IMR-90 (cell line): ENCODE data around the gene SINHCAF. TPM values are rescaled to one million over a fixed set of nuclear protein-coding genes. Genes with fewer than 3 reads are reported as not detected.

ENCODE experiments used
- ATAC-seq: fragments of 200-7000 bp; cut with Tn5 transposase; 2 replicates; pipeline ENCODE4 v1.9.1; 2020; ENCODE audit warnings: low read depth, mild to moderate bottlenecking, moderate library complexity
- BruUV-seq: library from RNA; stranded (reverse); fragments of 400-500 nt; replicated peaks from 2 replicates; lab custom pipeline; 2021; lab: Mats Ljungman, UMichigan
- CTCF ChIA-PET: fragments of 300-600 bp; formaldehyde crosslinking; extraction: SDS; loops from one replicate; lab custom pipeline; 2021; ENCODE audit warnings: antibody characterized with exemption; lab: Yijun Ruan, JAX
- POLR2A ChIA-PET: fragments of 300-600 bp; sonication (Branson Sonifier 250); formaldehyde crosslinking; loops from one replicate; lab custom pipeline; 2022; ENCODE audit warnings: antibody characterized with exemption; ENCODE audit not compliant: unreplicated experiment; lab: Charles Lee
- DNase-seq: peaks from one replicate; pipeline ENCODE4 v3.0.0; 2013
- H2AFZ ChIP-seq: replicated peaks from 2 replicates; pipeline ENCODE3; 2013; ENCODE audit warnings: low read length, mild to moderate bottlenecking; ENCODE audit not compliant: poor library complexity
- H2AK5ac ChIP-seq: 2 replicates; pipeline ENCODE4 v1.6.1; 2013; ENCODE audit warnings: low read depth, low read length, inconsistent platforms
- H2AK9ac ChIP-seq: replicated peaks from 2 replicates; pipeline ENCODE3; 2013; ENCODE audit warnings: mild to moderate bottlenecking, low read depth, low read length, moderate library complexity; ENCODE audit not compliant: poor library complexity
- H2BK120ac ChIP-seq: 2 replicates; pipeline ENCODE4 v1.6.1; 2013; ENCODE audit warnings: low read depth, low read length, inconsistent platforms
- H2BK15ac ChIP-seq: 3 replicates; pipeline ENCODE4 v1.6.1; 2013; ENCODE audit warnings: low read depth, low read length, inconsistent platforms
- H2BK20ac ChIP-seq: 2 replicates; pipeline ENCODE4 v1.6.1; 2013; ENCODE audit warnings: low read depth, mild to moderate bottlenecking, inconsistent platforms, low read length, moderate library complexity
- H2BK5ac ChIP-seq: 2 replicates; pipeline ENCODE4 v1.6.1; 2013; ENCODE audit warnings: mild to moderate bottlenecking, low read depth, low read length, inconsistent platforms; ENCODE audit not compliant: poor library complexity, severe bottlenecking
- H3K14ac ChIP-seq: replicated peaks from 2 replicates; pipeline ENCODE4 v1.6.1; 2013; ENCODE audit warnings: low read depth, low read length, inconsistent platforms
- H3K18ac ChIP-seq: 2 replicates; pipeline ENCODE4 v1.6.1; 2013; ENCODE audit warnings: low read depth, low read length, control low read depth
- H3K23ac ChIP-seq: 2 replicates; pipeline ENCODE4 v1.6.1; 2013; ENCODE audit warnings: low read depth, low read length, inconsistent platforms
- H3K27ac ChIP-seq: 2 replicates; pipeline ENCODE4 v1.5.1; 2013; ENCODE audit warnings: mild to moderate bottlenecking, control low read depth, low read length; ENCODE audit not compliant: insufficient read depth
- H3K27me3 ChIP-seq: 2 replicates; pipeline ENCODE4 v1.6.1; 2013; ENCODE audit warnings: low read length; ENCODE audit not compliant: control insufficient read depth, insufficient read depth
- H3K36me3 ChIP-seq: 2 replicates; pipeline ENCODE4 v1.6.1; 2013; ENCODE audit warnings: low read length, mixed read lengths; ENCODE audit not compliant: control insufficient read depth, insufficient read depth
- H3K4ac ChIP-seq: 2 replicates; pipeline ENCODE4 v1.6.1; 2013; ENCODE audit warnings: low read depth, low read length, inconsistent platforms
- H3K4me1 ChIP-seq: 2 replicates; pipeline ENCODE4 v1.6.1; 2013; ENCODE audit warnings: low read length, mixed read lengths; ENCODE audit not compliant: control insufficient read depth, insufficient read depth
- H3K4me2 ChIP-seq: 2 replicates; pipeline ENCODE4 v1.6.1; 2013; ENCODE audit warnings: low read depth, mild to moderate bottlenecking, control low read depth, low read length, moderate library complexity
- H3K4me3 ChIP-seq: 2 replicates; pipeline ENCODE4 v1.5.1; 2013; ENCODE audit warnings: low read depth, mild to moderate bottlenecking, control low read depth, low read length, moderate library complexity; ENCODE audit not compliant: insufficient read depth
- H3K56ac ChIP-seq: 2 replicates; pipeline ENCODE4 v1.6.1; 2013; ENCODE audit warnings: low read length, inconsistent platforms; ENCODE audit not compliant: insufficient read depth; ENCODE audit errors: extremely low read depth
- H3K79me1 ChIP-seq, 2 experiments: 2 replicates each; pipeline ENCODE4 v1.6.1; 2013; ENCODE audit warnings: low read length in 2 of 2, inconsistent platforms in 1 of 2, low read depth in 1 of 2
- H3K9ac ChIP-seq: 2 replicates; pipeline ENCODE4 v1.6.1; 2013; ENCODE audit warnings: low read depth, low read length, control low read depth
- H3K9me1 ChIP-seq: 2 replicates; pipeline ENCODE4 v1.6.1; 2013; ENCODE audit warnings: low read length, inconsistent platforms; ENCODE audit not compliant: insufficient read depth
- H3K9me3 ChIP-seq: 2 replicates; pipeline ENCODE4 v1.6.1; 2013; ENCODE audit warnings: low read length; ENCODE audit not compliant: control insufficient read depth, insufficient read depth
- H4K20me1 ChIP-seq: 2 replicates; pipeline ENCODE4 v1.6.1; 2013; ENCODE audit warnings: low read length, inconsistent platforms; ENCODE audit not compliant: insufficient read depth
- H4K5ac ChIP-seq: 2 replicates; pipeline ENCODE4 v1.6.1; 2013; ENCODE audit warnings: mild to moderate bottlenecking, low read depth, low read length, control low read depth
- H4K8ac ChIP-seq, 2 experiments: 2 replicates each; pipeline ENCODE4 v1.6.1; 2013; ENCODE audit warnings: low read depth in 2 of 2, low read length in 2 of 2, control low read depth in 1 of 2, inconsistent platforms in 1 of 2
- H4K91ac ChIP-seq: 2 replicates; pipeline ENCODE4 v1.6.1; 2013; ENCODE audit warnings: low read depth, low read length, inconsistent platforms; ENCODE audit not compliant: insufficient read depth
- CEBPB ChIP-seq: IDR thresholded peaks from 2 replicates; pipeline ENCODE4 v1.6.1; 2012; ENCODE audit warnings: low read depth, low read length, improper control_type of control experiment
- CTCF ChIP-seq: conservative IDR thresholded peaks from 2 replicates; pipeline ENCODE4 v1.5.1; 2012; ENCODE audit warnings: mild to moderate bottlenecking, low read depth, low read length, improper control_type of control experiment
- FOS ChIP-seq: fragments of 150-350 bp; IDR thresholded peaks from 2 replicates; pipeline ENCODE4 v1.6.1; 2016; ENCODE audit warnings: low read depth, low read length
- MAZ ChIP-seq: IDR thresholded peaks from 2 replicates; pipeline ENCODE4 v1.6.1; 2012; ENCODE audit warnings: low read depth, mild to moderate bottlenecking, low read length, improper control_type of control experiment, moderate library complexity, borderline replicate concordance
- MXI1 ChIP-seq: IDR thresholded peaks from 2 replicates; pipeline ENCODE4 v1.6.1; 2012; ENCODE audit warnings: low read depth, mild to moderate bottlenecking, low read length, moderate library complexity, borderline replicate concordance
- NFE2L2 ChIP-seq: fragments of 150-350 bp; IDR thresholded peaks from 2 replicates; pipeline ENCODE4 v1.6.1; 2016; ENCODE audit warnings: low read depth, mild to moderate bottlenecking, low read length
- POLR2A ChIP-seq: IDR thresholded peaks from 2 replicates; pipeline ENCODE4 v1.6.1; 2012; ENCODE audit warnings: mild to moderate bottlenecking, low read depth, low read length
- RFX5 ChIP-seq: IDR thresholded peaks from 2 replicates; pipeline ENCODE4 v1.8.0; 2012; ENCODE audit warnings: low read depth, mild to moderate bottlenecking, low read length, moderate library complexity
- SMC3 ChIP-seq: fragments of 150-350 bp; IDR thresholded peaks from 2 replicates; pipeline ENCODE4 v1.6.1; 2016; ENCODE audit warnings: low read depth, mild to moderate bottlenecking, antibody characterized with exemption, low read length, moderate library complexity
- WGBS, 2 experiments: methylation state at CpG; one replicate each; pipeline versions ENCODE4 v1.1.5 to v1.1.7; 2013; ENCODE audit warnings: missing lambda C conversion rate in 2 of 2; ENCODE audit not compliant: insufficient read length in 1 of 2; ENCODE audit errors: extremely low coverage in 2 of 2; 5-methylcytosine and 5-hydroxymethylcytosine counted together
- dilution Hi-C: fragments of 300-500 bp; cut with HindIII; formaldehyde crosslinking; loops from one replicate; pipeline ENCODE4 v1.14.3; 2018; ENCODE audit warnings: low sequenced_read_pairs; ENCODE audit not compliant: unreplicated experiment
- in situ Hi-C: fragments of 300-500 bp; cut with MboI; formaldehyde crosslinking; loops from 3 replicates; pipeline ENCODE4 v1.14.3; 2019; ENCODE audit warnings: low sequenced_read_pairs, inconsistent platforms, mixed read lengths
- intact Hi-C: fragments of 100-400 bp; cut with micrococcal nuclease; formaldehyde crosslinking; loops from 2 replicates; pipeline ENCODE4 v1.10.0; 2022
- polyA plus RNA-seq, 3 experiments: library from polyadenylated mRNA; depleted of rRNA; stranded (reverse); fragments of >200 nt; gene quantifications; 2 replicates each; pipeline ENCODE4 v1.2.3, GENCODE V29; 2012; ENCODE audit warnings: low replicate concordance in 1 of 3
- total RNA-seq: library from RNA; depleted of rRNA; stranded (reverse); fragments of >200 nt; gene quantifications from 2 replicates; pipeline ENCODE4 v1.2.3, GENCODE V29; 2012
- TF ChIP-seq, protein P1 (sequence below): fragments of 150-350 bp; IDR thresholded peaks from 2 replicates; pipeline ENCODE4 v1.6.1; 2016; ENCODE audit warnings: low read depth, mild to moderate bottlenecking, low read length, moderate library complexity, borderline replicate concordance
- TF ChIP-seq, protein P2 (sequence below): fragments of 150-350 bp; IDR thresholded peaks from 2 replicates; pipeline ENCODE4 v1.6.1; 2017; ENCODE audit warnings: mild to moderate bottlenecking, antibody characterized with exemption, low read length, low read depth

Gene SINHCAF
- total and polyA plus RNA-seq, 2 of the 4 experiments (the other 2 are of a cell fraction): 21.6 to 30.8 TPM

DNA sequence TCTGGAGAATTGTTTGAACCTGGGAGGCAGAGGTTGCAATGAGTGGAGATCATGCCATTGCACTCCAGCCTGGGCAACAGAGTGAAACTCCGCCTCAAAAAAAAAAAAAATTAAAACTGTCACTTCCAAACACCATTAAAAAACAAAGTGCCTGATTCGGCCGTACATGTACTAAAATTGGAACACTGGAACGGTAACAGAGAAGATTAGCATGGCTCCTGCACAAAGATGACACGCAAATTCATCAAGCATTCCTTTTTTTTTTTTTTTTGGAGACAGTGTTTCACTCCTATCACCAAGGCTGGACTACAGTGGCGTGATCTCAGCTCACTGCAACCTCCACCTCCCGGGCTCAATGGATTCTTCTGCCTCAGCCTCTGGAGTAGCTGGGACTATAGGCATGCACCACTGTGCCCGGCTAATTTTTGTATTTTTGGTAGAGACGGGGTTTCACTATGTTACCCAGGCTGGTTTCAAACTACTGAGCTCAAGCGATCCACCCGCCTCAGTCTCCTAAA lies 40.2 kb upstream of the SINHCAF start:
- Histone ChIP-seq H2AFZ (no peak overlapping the region), H4K5ac (no peak overlapping the region), H3K27ac (no peak overlapping the region), H3K36me3 (no peaks in the 10 kb centered on the region), H3K9me1 (0 out of 2 replicates have a peak, but pooled peaks cover 12% of the 10 kb centered on the region), H3K4me2 (no peak overlapping the region), H3K27me3 (no peaks in the 10 kb centered on the region), H4K91ac (no peak overlapping the region), H3K79me1 (no peaks in the 10 kb centered on the region), H3K4ac (no peak overlapping the region), H3K14ac (no peak overlapping the region), H2BK15ac (no peak overlapping the region), H2AK5ac (no peak overlapping the region), H2BK20ac (no peak overlapping the region), H3K56ac (no peak overlapping the region), H3K4me1 (peaks cover 16% of the 10 kb centered on the region), H3K9ac (no peak overlapping the region), H2BK5ac (no peak overlapping the region), H3K9me3 (no peaks in the 10 kb centered on the region), H3K23ac (no peak overlapping the region), H3K18ac (no peak overlapping the region), H4K8ac (no peak overlapping the region), H3K4me3 (no peak overlapping the region), H2AK9ac (no peak overlapping the region), H2BK120ac (no peak overlapping the region), H4K20me1 (no peaks in the 10 kb centered on the region)
- ATAC-seq (no peak), DNase-seq (no peak)
- no TSS peak for BruUV-seq
- CTCF ChIA-PET: no interaction called here
- POLR2A ChIA-PET: interaction anchor here (0.7 kb wide), 1 partner anchor 13 kb away, joined by 5 read pairs; no protein-coding TSS in a partner anchor
- TF ChIP-seq CTCF (no peak), CEBPB (no peak), POLR2A (no peak), MAZ (no peak), SMC3 (no peak), RFX5 (no peak), MXI1 (no peak), NFE2L2 (no peak), FOS (no peak)
- TF ChIP-seq, protein P1, sequence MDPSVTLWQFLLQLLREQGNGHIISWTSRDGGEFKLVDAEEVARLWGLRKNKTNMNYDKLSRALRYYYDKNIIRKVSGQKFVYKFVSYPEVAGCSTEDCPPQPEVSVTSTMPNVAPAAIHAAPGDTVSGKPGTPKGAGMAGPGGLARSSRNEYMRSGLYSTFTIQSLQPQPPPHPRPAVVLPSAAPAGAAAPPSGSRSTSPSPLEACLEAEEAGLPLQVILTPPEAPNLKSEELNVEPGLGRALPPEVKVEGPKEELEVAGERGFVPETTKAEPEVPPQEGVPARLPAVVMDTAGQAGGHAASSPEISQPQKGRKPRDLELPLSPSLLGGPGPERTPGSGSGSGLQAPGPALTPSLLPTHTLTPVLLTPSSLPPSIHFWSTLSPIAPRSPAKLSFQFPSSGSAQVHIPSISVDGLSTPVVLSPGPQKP: no peak
- TF ChIP-seq, protein P2, sequence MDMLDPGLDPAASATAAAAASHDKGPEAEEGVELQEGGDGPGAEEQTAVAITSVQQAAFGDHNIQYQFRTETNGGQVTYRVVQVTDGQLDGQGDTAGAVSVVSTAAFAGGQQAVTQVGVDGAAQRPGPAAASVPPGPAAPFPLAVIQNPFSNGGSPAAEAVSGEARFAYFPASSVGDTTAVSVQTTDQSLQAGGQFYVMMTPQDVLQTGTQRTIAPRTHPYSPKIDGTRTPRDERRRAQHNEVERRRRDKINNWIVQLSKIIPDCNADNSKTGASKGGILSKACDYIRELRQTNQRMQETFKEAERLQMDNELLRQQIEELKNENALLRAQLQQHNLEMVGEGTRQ: no peak
- intact Hi-C loops (loop anchor here (5.0 kb wide), 1 partner anchor 39 kb away; the partner anchor contains the start of gene SINHCAF), dilution Hi-C loops (no loop called here), in situ Hi-C loops (no loop called here)
- 83% methylated on average over 1 of the region's 11 CpGs; no CpG with 5 or more reads in 1 of the 2 experiments for WGBS, 2 experiments
